Measurements from ENCODE around the gene SLC6A2. TPM values are rescaled to one million over a fixed set of nuclear protein-coding genes. Genes with fewer than 3 reads are reported as not detected.

The SLC6A2 gene
- total and polyA plus RNA-seq, 2 of the 13 experiments (the other 11 are each of a cell fraction or from before 2014, with no cell fraction given): 0.62 to 0.66 TPM

DNA sequence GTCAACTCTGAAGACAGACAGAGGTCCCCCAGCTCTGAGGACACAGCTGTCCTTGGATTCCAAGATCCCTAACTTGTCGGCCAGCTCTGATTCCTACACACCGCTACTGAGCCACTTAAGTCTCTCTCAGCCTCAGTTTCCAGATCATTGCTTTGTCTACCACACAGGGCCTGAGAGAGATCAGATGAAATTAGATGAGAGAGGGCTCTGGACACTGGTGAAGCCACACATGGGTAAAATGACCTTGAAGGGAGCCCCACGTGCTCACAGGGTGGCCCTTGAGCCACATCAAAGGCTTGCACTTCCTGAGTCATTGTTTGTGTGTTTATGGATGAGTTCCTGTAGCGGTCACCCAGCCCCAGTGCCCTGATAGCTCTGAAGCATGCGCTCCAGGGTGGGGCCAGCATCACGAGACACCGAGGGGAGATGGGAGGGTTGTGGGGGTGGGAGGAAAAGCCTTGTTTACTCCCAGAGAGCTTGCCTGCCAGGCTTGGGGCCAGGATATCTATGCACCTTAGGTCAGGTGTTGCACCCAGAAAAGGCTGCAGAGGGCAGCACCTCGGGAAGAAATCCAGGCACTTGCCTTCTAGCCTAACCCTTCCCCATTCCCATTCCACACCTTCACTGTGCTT is 32.7 kb upstream of the SLC6A2 start (continued):
- TF ChIP-seq IKZF4 (CRISPR knock-in tag; IDR thresholded peaks at IDR 0.05; ENCODE audit: borderline replicate concordance, low read depth, not compliant biosample characterization): no peak
- peak; percentile 99 for TF ChIP-seq ZNF605 (CRISPR knock-in tag; IDR thresholded peaks at IDR 0.05)
- TF ChIP-seq ZNF264 (CRISPR knock-in tag; IDR thresholded peaks at IDR 0.05): peak; percentile 98
- peak; percentile 90 for TF ChIP-seq ZNF121 (CRISPR knock-in tag; IDR thresholded peaks at IDR 0.05)
- TF ChIP-seq PRMT3 (CRISPR knock-in tag; IDR thresholded peaks at IDR 0.05; ENCODE audit: borderline replicate concordance, low read depth): no peak
- no peak for TF ChIP-seq ZNF354B (CRISPR knock-in tag; IDR thresholded peaks at IDR 0.05)
- TF ChIP-seq ZNF567 (CRISPR knock-in tag; IDR thresholded peaks at IDR 0.05; ENCODE audit: borderline replicate concordance): no peak; the same call in 1 of the 2 replicates
- peak; percentile 98 for TF ChIP-seq NFKBIZ (CRISPR knock-in tag; IDR thresholded peaks at IDR 0.05)
- peak; percentile 99 for TF ChIP-seq ARNTL (CRISPR knock-in tag; IDR thresholded peaks at IDR 0.05)
- peak; percentile 38; the same call in 1 of the 2 replicates for TF ChIP-seq PHF8 (CRISPR knock-in tag; IDR thresholded peaks at IDR 0.05)
- TF ChIP-seq, protein P1, sequence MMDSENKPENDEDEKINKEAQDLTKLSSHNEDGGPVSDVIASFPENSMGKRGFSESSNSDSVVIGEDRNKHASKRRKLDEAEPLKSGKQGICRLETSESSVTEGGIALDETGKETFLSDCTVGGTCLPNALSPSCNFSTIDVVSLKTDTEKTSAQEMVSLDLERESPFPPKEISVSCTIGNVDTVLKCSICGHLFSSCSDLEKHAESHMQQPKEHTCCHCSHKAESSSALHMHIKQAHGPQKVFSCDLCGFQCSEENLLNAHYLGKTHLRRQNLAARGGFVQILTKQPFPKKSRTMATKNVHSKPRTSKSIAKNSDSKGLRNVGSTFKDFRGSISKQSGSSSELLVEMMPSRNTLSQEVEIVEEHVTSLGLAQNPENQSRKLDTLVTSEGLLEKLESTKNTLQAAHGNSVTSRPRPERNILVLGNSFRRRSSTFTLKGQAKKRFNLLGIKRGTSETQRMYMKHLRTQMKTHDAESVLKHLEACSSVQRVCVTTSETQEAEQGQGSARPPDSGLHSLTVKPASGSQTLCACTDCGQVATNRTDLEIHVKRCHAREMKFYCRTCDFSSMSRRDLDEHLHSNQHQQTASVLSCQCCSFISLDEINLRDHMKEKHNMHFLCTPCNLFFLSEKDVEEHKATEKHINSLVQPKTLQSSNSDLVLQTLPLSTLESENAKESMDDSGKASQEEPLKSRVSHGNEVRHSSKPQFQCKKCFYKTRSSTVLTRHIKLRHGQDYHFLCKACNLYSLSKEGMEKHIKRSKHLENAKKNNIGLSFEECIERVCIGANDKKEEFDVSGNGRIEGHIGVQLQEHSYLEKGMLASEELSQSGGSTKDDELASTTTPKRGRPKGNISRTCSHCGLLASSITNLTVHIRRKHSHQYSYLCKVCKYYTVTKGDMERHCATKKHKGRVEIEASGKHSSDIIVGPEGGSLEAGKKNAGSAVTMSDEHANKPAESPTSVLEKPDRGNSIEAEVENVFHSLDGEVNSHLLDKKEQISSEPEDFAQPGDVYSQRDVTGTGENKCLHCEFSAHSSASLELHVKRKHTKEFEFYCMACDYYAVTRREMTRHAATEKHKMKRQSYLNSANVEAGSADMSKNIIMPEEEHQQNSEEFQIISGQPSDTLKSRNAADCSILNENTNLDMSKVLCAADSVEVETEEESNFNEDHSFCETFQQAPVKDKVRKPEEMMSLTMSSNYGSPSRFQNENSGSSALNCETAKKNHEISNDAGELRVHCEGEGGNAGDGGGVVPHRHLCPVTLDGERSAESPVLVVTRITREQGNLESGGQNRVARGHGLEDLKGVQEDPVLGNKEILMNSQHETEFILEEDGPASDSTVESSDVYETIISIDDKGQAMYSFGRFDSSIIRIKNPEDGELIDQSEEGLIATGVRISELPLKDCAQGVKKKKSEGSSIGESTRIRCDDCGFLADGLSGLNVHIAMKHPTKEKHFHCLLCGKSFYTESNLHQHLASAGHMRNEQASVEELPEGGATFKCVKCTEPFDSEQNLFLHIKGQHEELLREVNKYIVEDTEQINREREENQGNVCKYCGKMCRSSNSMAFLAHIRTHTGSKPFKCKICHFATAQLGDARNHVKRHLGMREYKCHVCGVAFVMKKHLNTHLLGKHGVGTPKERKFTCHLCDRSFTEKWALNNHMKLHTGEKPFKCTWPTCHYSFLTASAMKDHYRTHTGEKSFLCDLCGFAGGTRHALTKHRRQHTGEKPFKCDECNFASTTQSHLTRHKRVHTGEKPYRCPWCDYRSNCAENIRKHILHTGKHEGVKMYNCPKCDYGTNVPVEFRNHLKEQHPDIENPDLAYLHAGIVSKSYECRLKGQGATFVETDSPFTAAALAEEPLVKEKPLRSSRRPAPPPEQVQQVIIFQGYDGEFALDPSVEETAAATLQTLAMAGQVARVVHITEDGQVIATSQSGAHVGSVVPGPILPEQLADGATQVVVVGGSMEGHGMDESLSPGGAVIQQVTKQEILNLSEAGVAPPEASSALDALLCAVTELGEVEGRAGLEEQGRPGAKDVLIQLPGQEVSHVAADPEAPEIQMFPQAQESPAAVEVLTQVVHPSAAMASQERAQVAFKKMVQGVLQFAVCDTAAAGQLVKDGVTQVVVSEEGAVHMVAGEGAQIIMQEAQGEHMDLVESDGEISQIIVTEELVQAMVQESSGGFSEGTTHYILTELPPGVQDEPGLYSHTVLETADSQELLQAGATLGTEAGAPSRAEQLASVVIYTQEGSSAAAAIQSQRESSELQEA (CRISPR knock-in tag; IDR thresholded peaks at IDR 0.05; ENCODE audit: not compliant biosample characterization): no peak
- TF ChIP-seq ZNF615 (CRISPR knock-in tag; IDR thresholded peaks at IDR 0.05; ENCODE audit: borderline replicate concordance): peak; percentile 99
- TF ChIP-seq RBFOX2 (IDR thresholded peaks at IDR 0.05; ENCODE audit: low read depth, low read length): no peak
- peak; percentile 99 for TF ChIP-seq NCOA2 (CRISPR knock-in tag; IDR thresholded peaks at IDR 0.05)
- TF ChIP-seq ZMYM2 (CRISPR knock-in tag; IDR thresholded peaks at IDR 0.05): peak; percentile 95
- peak; percentile 95 to 99 for TF ChIP-seq EP300 (IDR thresholded peaks at IDR 0.05; ENCODE audit: low read depth in 2 of 2, low read length in 2 of 2)
- TF ChIP-seq EP300 (CRISPR knock-in tag; IDR thresholded peaks at IDR 0.05; ENCODE audit: borderline replicate concordance): peak; percentile 100
- TF ChIP-seq ZNF234 (CRISPR knock-in tag; conservative IDR thresholded peaks at IDR 0.05): no peak
- TF ChIP-seq, protein P2, sequence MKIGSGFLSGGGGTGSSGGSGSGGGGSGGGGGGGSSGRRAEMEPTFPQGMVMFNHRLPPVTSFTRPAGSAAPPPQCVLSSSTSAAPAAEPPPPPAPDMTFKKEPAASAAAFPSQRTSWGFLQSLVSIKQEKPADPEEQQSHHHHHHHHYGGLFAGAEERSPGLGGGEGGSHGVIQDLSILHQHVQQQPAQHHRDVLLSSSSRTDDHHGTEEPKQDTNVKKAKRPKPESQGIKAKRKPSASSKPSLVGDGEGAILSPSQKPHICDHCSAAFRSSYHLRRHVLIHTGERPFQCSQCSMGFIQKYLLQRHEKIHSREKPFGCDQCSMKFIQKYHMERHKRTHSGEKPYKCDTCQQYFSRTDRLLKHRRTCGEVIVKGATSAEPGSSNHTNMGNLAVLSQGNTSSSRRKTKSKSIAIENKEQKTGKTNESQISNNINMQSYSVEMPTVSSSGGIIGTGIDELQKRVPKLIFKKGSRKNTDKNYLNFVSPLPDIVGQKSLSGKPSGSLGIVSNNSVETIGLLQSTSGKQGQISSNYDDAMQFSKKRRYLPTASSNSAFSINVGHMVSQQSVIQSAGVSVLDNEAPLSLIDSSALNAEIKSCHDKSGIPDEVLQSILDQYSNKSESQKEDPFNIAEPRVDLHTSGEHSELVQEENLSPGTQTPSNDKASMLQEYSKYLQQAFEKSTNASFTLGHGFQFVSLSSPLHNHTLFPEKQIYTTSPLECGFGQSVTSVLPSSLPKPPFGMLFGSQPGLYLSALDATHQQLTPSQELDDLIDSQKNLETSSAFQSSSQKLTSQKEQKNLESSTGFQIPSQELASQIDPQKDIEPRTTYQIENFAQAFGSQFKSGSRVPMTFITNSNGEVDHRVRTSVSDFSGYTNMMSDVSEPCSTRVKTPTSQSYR (CRISPR knock-in tag; IDR thresholded peaks at IDR 0.05; ENCODE audit: borderline replicate concordance): peak; percentile 95
- no peak for TF ChIP-seq CAMTA2 (CRISPR knock-in tag; IDR thresholded peaks at IDR 0.05; ENCODE audit: borderline replicate concordance)
